OCI-LY1 (cell line): Measurements from ENCODE around the gene AK3.

Experiments
- EZH2 ChIP-seq: fragments of 200-600 bp; sonication (generic), shearing (Covaris generic); IDR thresholded peaks from 2 replicates; pipeline ENCODE4 v1.8.0; 2017; ENCODE audit warnings: borderline replicate concordance, mixed run types, mild to moderate bottlenecking, antibody characterized with exemption, low read length, moderate library complexity, mixed read lengths
- TF ChIP-seq, protein P1 (sequence below): fragments of 200-600 bp; sonication (generic), shearing (Covaris generic); IDR thresholded peaks from 2 replicates; pipeline ENCODE4 v1.5.1; 2017; ENCODE audit warnings: mild to moderate bottlenecking, antibody characterized with exemption, low read length, moderate library complexity, mixed read lengths

DNA sequence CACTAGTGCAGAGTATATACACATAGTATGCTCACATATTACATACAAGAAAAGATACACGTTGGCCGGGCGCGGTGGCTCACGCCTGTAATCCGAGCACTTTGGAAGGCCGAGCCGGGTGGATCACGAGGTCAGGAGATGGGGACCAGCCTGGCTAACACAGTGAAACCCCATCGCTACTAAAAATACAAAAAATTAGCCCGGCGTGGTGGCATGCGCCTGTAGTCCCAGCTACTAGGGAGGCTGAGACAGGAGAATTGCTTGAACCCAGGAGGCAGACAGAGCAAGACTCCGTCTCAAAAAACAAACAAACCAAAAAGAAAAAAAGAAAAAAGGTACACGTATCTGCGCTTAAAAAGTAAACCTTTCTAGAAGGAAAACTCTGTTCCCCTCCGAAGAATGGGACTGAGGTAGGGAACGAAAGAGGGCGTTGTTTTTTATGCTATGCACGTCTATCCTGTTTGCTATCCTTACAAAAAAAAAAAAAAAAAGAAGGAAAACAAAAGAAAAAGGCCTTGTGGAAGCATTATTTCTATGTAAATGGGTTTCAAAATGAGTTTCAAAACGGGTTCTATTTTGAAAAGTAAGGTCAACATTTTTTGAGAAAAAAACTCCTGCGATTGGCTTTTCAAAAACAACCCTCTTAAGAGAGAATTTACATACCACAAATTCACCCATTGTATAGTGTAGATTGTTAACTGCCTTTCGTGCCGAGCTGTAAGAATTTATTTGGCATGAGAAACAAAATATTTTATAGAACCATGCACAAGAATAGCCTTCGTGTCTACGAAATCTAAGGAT lies 1.2 kb downstream of the AK3 start:
- TF ChIP-seq EZH2 = no peak
- TF ChIP-seq, protein P1, sequence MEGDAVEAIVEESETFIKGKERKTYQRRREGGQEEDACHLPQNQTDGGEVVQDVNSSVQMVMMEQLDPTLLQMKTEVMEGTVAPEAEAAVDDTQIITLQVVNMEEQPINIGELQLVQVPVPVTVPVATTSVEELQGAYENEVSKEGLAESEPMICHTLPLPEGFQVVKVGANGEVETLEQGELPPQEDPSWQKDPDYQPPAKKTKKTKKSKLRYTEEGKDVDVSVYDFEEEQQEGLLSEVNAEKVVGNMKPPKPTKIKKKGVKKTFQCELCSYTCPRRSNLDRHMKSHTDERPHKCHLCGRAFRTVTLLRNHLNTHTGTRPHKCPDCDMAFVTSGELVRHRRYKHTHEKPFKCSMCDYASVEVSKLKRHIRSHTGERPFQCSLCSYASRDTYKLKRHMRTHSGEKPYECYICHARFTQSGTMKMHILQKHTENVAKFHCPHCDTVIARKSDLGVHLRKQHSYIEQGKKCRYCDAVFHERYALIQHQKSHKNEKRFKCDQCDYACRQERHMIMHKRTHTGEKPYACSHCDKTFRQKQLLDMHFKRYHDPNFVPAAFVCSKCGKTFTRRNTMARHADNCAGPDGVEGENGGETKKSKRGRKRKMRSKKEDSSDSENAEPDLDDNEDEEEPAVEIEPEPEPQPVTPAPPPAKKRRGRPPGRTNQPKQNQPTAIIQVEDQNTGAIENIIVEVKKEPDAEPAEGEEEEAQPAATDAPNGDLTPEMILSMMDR = peak; percentile 11
